Neural cell (in vitro differentiated cells): Measurements from ENCODE around the gene ALG13.

Source experiments
- EP300 ChIP-seq: fragments of 450-650 bp; conservative IDR thresholded peaks from 2 replicates; pipeline ENCODE4 v1.6.1; 2014; ENCODE audit warnings: antibody characterized with exemption, mild to moderate bottlenecking, moderate library complexity; ENCODE audit not compliant: poor library complexity, severe bottlenecking
- EZH2 ChIP-seq: fragments of 200-600, 300-800 bp; shearing (Covaris generic), sonication (generic); IDR thresholded peaks from 2 replicates; pipeline ENCODE4 v1.6.1; 2014; ENCODE audit warnings: antibody characterized with exemption, low read length, borderline replicate concordance, mild to moderate bottlenecking; ENCODE audit not compliant: insufficient read depth, poor library complexity, severe bottlenecking
- MXI1 ChIP-seq: fragments of 450-650 bp; conservative IDR thresholded peaks from 2 replicates; pipeline ENCODE4 v1.6.1; 2014; ENCODE audit warnings: antibody characterized with exemption, mild to moderate bottlenecking; ENCODE audit not compliant: poor library complexity, severe bottlenecking
- POLR2AphosphoS5 ChIP-seq: IDR thresholded peaks from 2 replicates; pipeline ENCODE4 v1.6.1; 2012
- SMC3 ChIP-seq: fragments of 450-650 bp; conservative IDR thresholded peaks from 2 replicates; pipeline ENCODE4 v1.6.1; 2014; ENCODE audit warnings: antibody characterized with exemption, mild to moderate bottlenecking, moderate library complexity; ENCODE audit not compliant: poor library complexity
- TAF1 ChIP-seq: IDR thresholded peaks from 2 replicates; pipeline ENCODE4 v1.6.1; 2012; ENCODE audit warnings: low read depth
- TF ChIP-seq, protein P1 (sequence below): fragments of 450-650 bp; IDR thresholded peaks from 2 replicates; pipeline ENCODE4 v1.5.1; 2014; ENCODE audit warnings: antibody characterized with exemption, mild to moderate bottlenecking, moderate library complexity; ENCODE audit not compliant: poor library complexity, severe bottlenecking
- TF ChIP-seq, protein P2 (sequence below): IDR thresholded peaks from 2 replicates; pipeline ENCODE4 v1.6.1; 2012; ENCODE audit warnings: borderline replicate concordance

DNA sequence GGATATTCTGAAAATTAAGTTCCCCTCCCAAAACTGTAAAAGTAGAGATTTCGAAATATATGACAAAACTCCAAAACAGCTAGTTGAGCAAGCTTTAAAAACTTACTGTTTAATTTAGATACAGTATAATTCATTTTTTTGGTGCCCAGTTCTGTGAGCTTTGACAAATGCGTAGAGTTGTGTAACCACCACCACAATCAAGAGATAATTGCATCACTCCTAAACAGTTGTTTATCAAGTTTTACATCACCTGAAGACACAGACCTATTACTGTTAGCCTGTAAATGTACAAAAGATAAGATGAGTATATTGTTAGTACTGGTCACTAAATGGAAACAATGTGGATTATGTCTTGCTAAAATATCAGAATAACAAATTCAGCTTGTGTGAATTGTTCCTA is 62.3 kb downstream of the ALG13 start:
- TF ChIP-seq, protein P1, sequence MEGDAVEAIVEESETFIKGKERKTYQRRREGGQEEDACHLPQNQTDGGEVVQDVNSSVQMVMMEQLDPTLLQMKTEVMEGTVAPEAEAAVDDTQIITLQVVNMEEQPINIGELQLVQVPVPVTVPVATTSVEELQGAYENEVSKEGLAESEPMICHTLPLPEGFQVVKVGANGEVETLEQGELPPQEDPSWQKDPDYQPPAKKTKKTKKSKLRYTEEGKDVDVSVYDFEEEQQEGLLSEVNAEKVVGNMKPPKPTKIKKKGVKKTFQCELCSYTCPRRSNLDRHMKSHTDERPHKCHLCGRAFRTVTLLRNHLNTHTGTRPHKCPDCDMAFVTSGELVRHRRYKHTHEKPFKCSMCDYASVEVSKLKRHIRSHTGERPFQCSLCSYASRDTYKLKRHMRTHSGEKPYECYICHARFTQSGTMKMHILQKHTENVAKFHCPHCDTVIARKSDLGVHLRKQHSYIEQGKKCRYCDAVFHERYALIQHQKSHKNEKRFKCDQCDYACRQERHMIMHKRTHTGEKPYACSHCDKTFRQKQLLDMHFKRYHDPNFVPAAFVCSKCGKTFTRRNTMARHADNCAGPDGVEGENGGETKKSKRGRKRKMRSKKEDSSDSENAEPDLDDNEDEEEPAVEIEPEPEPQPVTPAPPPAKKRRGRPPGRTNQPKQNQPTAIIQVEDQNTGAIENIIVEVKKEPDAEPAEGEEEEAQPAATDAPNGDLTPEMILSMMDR: no peak
- no peak for TF ChIP-seq TAF1
- TF ChIP-seq, protein P2, sequence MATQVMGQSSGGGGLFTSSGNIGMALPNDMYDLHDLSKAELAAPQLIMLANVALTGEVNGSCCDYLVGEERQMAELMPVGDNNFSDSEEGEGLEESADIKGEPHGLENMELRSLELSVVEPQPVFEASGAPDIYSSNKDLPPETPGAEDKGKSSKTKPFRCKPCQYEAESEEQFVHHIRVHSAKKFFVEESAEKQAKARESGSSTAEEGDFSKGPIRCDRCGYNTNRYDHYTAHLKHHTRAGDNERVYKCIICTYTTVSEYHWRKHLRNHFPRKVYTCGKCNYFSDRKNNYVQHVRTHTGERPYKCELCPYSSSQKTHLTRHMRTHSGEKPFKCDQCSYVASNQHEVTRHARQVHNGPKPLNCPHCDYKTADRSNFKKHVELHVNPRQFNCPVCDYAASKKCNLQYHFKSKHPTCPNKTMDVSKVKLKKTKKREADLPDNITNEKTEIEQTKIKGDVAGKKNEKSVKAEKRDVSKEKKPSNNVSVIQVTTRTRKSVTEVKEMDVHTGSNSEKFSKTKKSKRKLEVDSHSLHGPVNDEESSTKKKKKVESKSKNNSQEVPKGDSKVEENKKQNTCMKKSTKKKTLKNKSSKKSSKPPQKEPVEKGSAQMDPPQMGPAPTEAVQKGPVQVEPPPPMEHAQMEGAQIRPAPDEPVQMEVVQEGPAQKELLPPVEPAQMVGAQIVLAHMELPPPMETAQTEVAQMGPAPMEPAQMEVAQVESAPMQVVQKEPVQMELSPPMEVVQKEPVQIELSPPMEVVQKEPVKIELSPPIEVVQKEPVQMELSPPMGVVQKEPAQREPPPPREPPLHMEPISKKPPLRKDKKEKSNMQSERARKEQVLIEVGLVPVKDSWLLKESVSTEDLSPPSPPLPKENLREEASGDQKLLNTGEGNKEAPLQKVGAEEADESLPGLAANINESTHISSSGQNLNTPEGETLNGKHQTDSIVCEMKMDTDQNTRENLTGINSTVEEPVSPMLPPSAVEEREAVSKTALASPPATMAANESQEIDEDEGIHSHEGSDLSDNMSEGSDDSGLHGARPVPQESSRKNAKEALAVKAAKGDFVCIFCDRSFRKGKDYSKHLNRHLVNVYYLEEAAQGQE: no peak
- TF ChIP-seq EZH2: no peak
- TF ChIP-seq MXI1: no peak
- no peak for TF ChIP-seq POLR2AphosphoS5
- no peak for TF ChIP-seq EP300
- TF ChIP-seq SMC3: no peak
